ENCODE data around the gene MAGI2. TPM values are rescaled to one million over a fixed set of nuclear protein-coding genes. Genes with fewer than 3 reads are reported as not detected.

Gene MAGI2
- total and polyA plus RNA-seq, 4 donors = 0.37 to 4.1 (median 1.4) TPM

- 85% methylated on average over 3 of the region's 3 CpGs for WGBS
These were observed 393.0 kb downstream of the MAGI2 start for GRCh38 chr7:79060498-79060897.

GRCh38 chr7:79055722-79056415, 397.6 kb downstream of the MAGI2 start:
- no peaks in the 10 kb centered on the region for H3K4me1 ChIP-seq (ENCODE audit: control insufficient read depth in 4 of 4, insufficient read depth in 4 of 4, low read length in 3 of 4)
- WGBS = 78% methylated on average over 6 of the region's 6 CpGs
- H3K27ac ChIP-seq (ENCODE audit: low read depth in 1 of 2, low read length in 2 of 2) = no peak overlapping the region
- H3K9me3 ChIP-seq (ENCODE audit: control insufficient read depth in 4 of 4, low read length in 3 of 4) = no peaks in the 10 kb centered on the region
- H3K4me3 ChIP-seq (ENCODE audit: low read depth in 1 of 3, low read length in 3 of 3) = no peak overlapping the region
- TF ChIP-seq NR2F2 (IDR thresholded peaks at IDR 0.05) = peak; percentile 15
- no peak for TF ChIP-seq MAX (IDR thresholded peaks at IDR 0.05)
- H3K27me3 ChIP-seq (ENCODE audit: control insufficient read depth in 4 of 4, insufficient read depth in 4 of 4, low read length in 3 of 4) = no peaks in the 10 kb centered on the region
- no peak overlapping the region for H3K9ac ChIP-seq (ENCODE audit: low read depth in 1 of 2, low read length in 2 of 2)
- DNase-seq (ENCODE audit: low spot score) = no peak
- H3K36me3 ChIP-seq (ENCODE audit: control insufficient read depth in 4 of 4, insufficient read depth in 3 of 4, low read depth in 1 of 4, low read length in 3 of 4) = no peaks in the 10 kb centered on the region

More at GRCh38 chr7:79060498-79060897, 393.0 kb downstream of the MAGI2 start:
- Histone ChIP-seq H3K27me3 (ENCODE audit: control insufficient read depth in 4 of 4, insufficient read depth in 4 of 4, low read length in 3 of 4) (no peaks in the 10 kb centered on the region), H3K4me3 (ENCODE audit: low read depth in 1 of 3, low read length in 3 of 3) (no peak overlapping the region), H3K36me3 (ENCODE audit: control insufficient read depth in 4 of 4, insufficient read depth in 3 of 4, low read depth in 1 of 4, low read length in 3 of 4) (no peaks in the 10 kb centered on the region), H3K27ac (ENCODE audit: low read depth in 1 of 2, low read length in 2 of 2) (no peak overlapping the region), H3K4me1 (ENCODE audit: control insufficient read depth in 4 of 4, insufficient read depth in 4 of 4, low read length in 3 of 4) (peaks cover 0 to 8% (median 0%) of the 10 kb centered on the region in 4 donors), H3K9ac (ENCODE audit: low read depth in 1 of 2, low read length in 2 of 2) (no peak overlapping the region), H3K9me3 (ENCODE audit: control insufficient read depth in 4 of 4, low read length in 3 of 4) (no peaks in the 10 kb centered on the region)
- no peak for DNase-seq (ENCODE audit: low spot score)
- TF ChIP-seq RAD21 (IDR thresholded peaks at IDR 0.05) (no peak), SP1 (IDR thresholded peaks at IDR 0.05) (no peak), GABPA (IDR thresholded peaks at IDR 0.05 in 1 of 2, conservative IDR thresholded peaks at IDR 0.05 in 1 of 2) (no peak), RXRA (IDR thresholded peaks at IDR 0.05) (no peak), CTCF (IDR thresholded peaks at IDR 0.05; ENCODE audit: low read depth, low read length, missing input control) (no peak), ZBTB33 (IDR thresholded peaks at IDR 0.05) (no peak), ATF3 (IDR thresholded peaks at IDR 0.05) (no peak), TAF1 (conservative IDR thresholded peaks at IDR 0.05) (no peak), NR2F2 (IDR thresholded peaks at IDR 0.05) (no peak), EGR1 (IDR thresholded peaks at IDR 0.05; ENCODE audit: low read depth in 2 of 2) (no peak), HNF4A (conservative IDR thresholded peaks at IDR 0.05) (no peak), HNF4G (IDR thresholded peaks at IDR 0.05) (no peak), JUND (IDR thresholded peaks at IDR 0.05) (no peak), MAX (IDR thresholded peaks at IDR 0.05) (no peak), FOXA1 (IDR thresholded peaks at IDR 0.05) (no peak)

Data from liver (tissue), 9 donors.